Keratinocyte (primary cell): ENCODE measurements around the gene FANCI. TPM values are rescaled to one million over a fixed set of nuclear protein-coding genes. Genes with fewer than 3 reads are reported as not detected.

ENCODE experiments used
- DNase-seq: peaks from one replicate; pipeline ENCODE4 v3.0.0-alpha.2; 2011; ENCODE audit warnings: low read depth, missing footprints, low spot score
- FAIRE-seq: peaks from 2 replicates; lab custom pipeline; 2011; peaks lifted over from hg19 to GRCh38; lab: Jason Lieb, UNC
- H2AFZ ChIP-seq: 2 replicates; pipeline ENCODE4 v1.6.0; 2012; ENCODE audit warnings: low read length, control low read depth, inconsistent platforms; ENCODE audit not compliant: control insufficient read depth
- H3K27ac ChIP-seq: 2 replicates; pipeline ENCODE4 v1.5.1; 2011; ENCODE audit warnings: low read length; ENCODE audit not compliant: control insufficient read depth, insufficient read depth
- H3K27me3 ChIP-seq: 3 replicates; pipeline ENCODE4 v1.6.0; 2011; ENCODE audit warnings: low read length; ENCODE audit not compliant: control insufficient read depth, insufficient read depth; ENCODE audit errors: extremely low read depth
- H3K36me3 ChIP-seq, 2 experiments: 2 replicates in 1 of 2; 3 replicates in 1 of 2; pipeline ENCODE4 v1.5.1; 2011; ENCODE audit warnings: low read length in 2 of 2, mild to moderate bottlenecking in 1 of 2; ENCODE audit not compliant: control insufficient read depth in 2 of 2, insufficient read depth in 2 of 2; ENCODE audit errors: extremely low read depth in 1 of 2
- H3K4me1 ChIP-seq: 3 replicates; pipeline ENCODE4 v1.5.1; 2011; ENCODE audit warnings: low read length; ENCODE audit not compliant: control insufficient read depth, insufficient read depth; ENCODE audit errors: extremely low read depth
- H3K4me2 ChIP-seq: 3 replicates; pipeline ENCODE4 v1.6.0; 2011; ENCODE audit warnings: low read depth, low read length; ENCODE audit not compliant: control insufficient read depth, insufficient read depth; ENCODE audit errors: extremely low read depth
- H3K4me3 ChIP-seq, 3 experiments: fragments of 200-600 bp in 1 of 3; sonication (generic) in 1 of 3; 2 replicates in 2 of 3; 3 replicates in 1 of 3; pipeline ENCODE4 v1.5.1; 2011 to 2016; ENCODE audit warnings: low read length in 3 of 3, mild to moderate bottlenecking in 3 of 3, control low read depth in 2 of 3, inconsistent platforms in 1 of 3, low read depth in 1 of 3, mixed read lengths in 1 of 3, mixed run types in 1 of 3, moderate library complexity in 1 of 3; ENCODE audit not compliant: control insufficient read depth in 2 of 3, insufficient read depth in 2 of 3; ENCODE audit errors: extremely low read depth in 1 of 3
- H3K79me2 ChIP-seq: 2 replicates; pipeline ENCODE4 v1.6.0; 2012; ENCODE audit warnings: low read length; ENCODE audit not compliant: control insufficient read depth, insufficient read depth
- H3K9ac ChIP-seq: 3 replicates; pipeline ENCODE4 v1.6.0; 2011; ENCODE audit warnings: low read length; ENCODE audit not compliant: control insufficient read depth, insufficient read depth; ENCODE audit errors: extremely low read depth
- H3K9me1 ChIP-seq: 3 replicates; pipeline ENCODE4 v1.6.0; 2011; ENCODE audit warnings: low read length; ENCODE audit not compliant: control insufficient read depth, insufficient read depth; ENCODE audit errors: extremely low read depth
- H3K9me3 ChIP-seq: 2 replicates; pipeline ENCODE4 v1.5.1; 2012; ENCODE audit warnings: low read depth, low read length; ENCODE audit not compliant: control insufficient read depth
- H4K20me1 ChIP-seq: 3 replicates; pipeline ENCODE4 v1.6.0; 2011; ENCODE audit warnings: low read length; ENCODE audit not compliant: control insufficient read depth, insufficient read depth; ENCODE audit errors: extremely low read depth
- EZH2 ChIP-seq: IDR thresholded peaks from one replicate; pipeline ENCODE4 v1.6.1; 2012; ENCODE audit warnings: inconsistent platforms, mild to moderate bottlenecking, low read length, moderate library complexity
- dilution Hi-C: fragments of 300-500 bp; cut with MboI; formaldehyde crosslinking; loops from one replicate; pipeline ENCODE4 v1.7.0; 2020; ENCODE audit warnings: low sequenced_read_pairs; ENCODE audit not compliant: extremely low pct_ligation_motif_present
- polyA plus RNA-seq, 5 experiments: library from polyadenylated mRNA; depleted of rRNA in 3 of 5; stranded (reverse) in 3 of 5; stranded (forward) in 1 of 5; unstranded in 1 of 5; fragments of >200 nt; gene quantifications; 1 replicate in 1 of 5; 2 replicates in 3 of 5; 3 replicates in 1 of 5; pipeline versions ENCODE4 v1.2.1 to v1.2.3, GENCODE V29; 2011 to 2012; ENCODE audit warnings: missing spikeins in 2 of 5, low read depth in 1 of 5, low replicate concordance in 1 of 5
- TF ChIP-seq, protein P1 (sequence below), 3 experiments: IDR thresholded peaks in 1 of 3; conservative IDR thresholded peaks in 1 of 3; optimal IDR thresholded peaks in 1 of 3; 2 replicates in 2 of 3; 3 replicates in 1 of 3; pipeline versions ENCODE3 to v1.5.1; 2011; ENCODE audit warnings: low read length in 3 of 3, mild to moderate bottlenecking in 3 of 3, moderate library complexity in 2 of 3, control low read depth in 1 of 3, inconsistent platforms in 1 of 3; ENCODE audit not compliant: insufficient read depth in 2 of 3; ENCODE audit errors: extremely low read depth in 1 of 3

The FANCI gene
- polyA plus RNA-seq, 1 donor (not counting 4 experiments of a cell fraction or from before 2014, with no cell fraction given): 21.8 TPM

DNA sequence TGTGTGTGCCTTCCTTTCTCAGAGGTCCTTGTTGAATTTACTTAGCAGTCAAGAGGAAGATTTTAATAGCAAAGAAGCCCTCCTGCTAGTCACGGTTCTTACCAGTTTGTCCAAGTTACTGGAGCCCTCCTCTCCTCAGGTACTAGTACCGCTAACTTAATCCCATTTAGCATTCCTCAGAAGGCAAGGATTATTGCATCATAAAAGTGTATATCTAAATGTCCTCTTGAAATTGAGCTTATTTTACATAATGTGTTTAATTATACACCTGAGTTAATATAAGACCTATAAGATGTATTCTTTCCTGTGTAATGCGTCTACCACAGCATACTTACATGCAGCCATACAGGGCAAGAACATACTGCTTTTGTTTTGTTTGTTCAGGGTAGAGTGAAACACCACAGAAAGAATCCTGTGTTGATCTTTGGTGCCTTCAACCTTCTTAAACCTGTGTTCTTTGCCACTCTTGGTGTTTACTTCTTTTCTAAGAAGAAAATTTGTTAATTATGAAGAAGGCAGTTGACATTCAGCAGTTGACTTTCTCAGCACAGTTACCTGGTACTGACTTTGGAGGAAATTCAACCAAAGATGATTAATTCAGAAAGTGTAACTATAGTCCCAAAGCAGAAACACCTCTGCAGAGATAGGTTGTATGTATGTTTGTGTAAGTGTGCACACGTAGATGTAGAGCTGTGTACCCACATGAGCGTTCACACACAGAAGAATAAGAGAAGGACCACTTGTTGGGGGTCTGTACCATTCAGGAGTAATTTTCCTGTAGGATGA lies 57.7 kb downstream of the FANCI start:
- no peaks in the 10 kb centered on the region for H3K9me1 ChIP-seq
- DNase-seq: no peak
- no peak for TF ChIP-seq EZH2
- no peaks in the 10 kb centered on the region for H3K9me3 ChIP-seq
- H3K4me1 ChIP-seq: no peaks in the 10 kb centered on the region
- H3K4me3 ChIP-seq: no peak overlapping the region
- no peak overlapping the region for H3K9ac ChIP-seq
- dilution Hi-C loops: no loop called here
- peaks cover 0 to 28% of the 10 kb centered on the region in 2 experiments for H3K36me3 ChIP-seq
- H3K4me2 ChIP-seq: no peak overlapping the region
- H3K79me2 ChIP-seq: no peaks in the 10 kb centered on the region
- no peaks in the 10 kb centered on the region for H3K27me3 ChIP-seq
- no peaks in the 10 kb centered on the region for H4K20me1 ChIP-seq
- FAIRE-seq: no peak
- no peak overlapping the region for H2AFZ ChIP-seq
- no peak overlapping the region for H3K27ac ChIP-seq

DNA sequence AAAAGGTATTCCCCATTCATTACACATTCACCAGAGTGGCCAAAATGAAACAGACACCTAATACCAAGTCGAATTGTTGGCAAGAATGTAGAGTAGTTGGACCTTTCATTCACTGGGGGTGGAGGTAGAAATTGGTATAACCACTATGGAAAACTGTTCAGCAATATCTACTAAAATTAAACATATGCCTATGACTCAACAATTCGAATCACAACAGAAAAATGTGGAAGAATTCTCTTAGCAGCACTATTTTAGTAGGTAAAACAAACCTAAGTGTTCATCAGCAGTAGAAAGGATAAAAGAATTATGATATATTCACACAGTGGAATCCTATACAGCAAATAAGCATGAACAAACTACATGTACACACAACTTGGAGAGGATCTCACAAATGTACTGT lies 60.2 kb downstream of the FANCI start:
- H3K79me2 ChIP-seq: no peaks in the 10 kb centered on the region
- DNase-seq (no peak), FAIRE-seq (no peak)
- H4K20me1 ChIP-seq: no peaks in the 10 kb centered on the region
- no peaks in the 10 kb centered on the region for H3K9me3 ChIP-seq
- no peaks in the 10 kb centered on the region for H3K4me1 ChIP-seq
- H3K27me3 ChIP-seq: no peaks in the 10 kb centered on the region
- TF ChIP-seq EZH2: no peak
- TF ChIP-seq, protein P1, sequence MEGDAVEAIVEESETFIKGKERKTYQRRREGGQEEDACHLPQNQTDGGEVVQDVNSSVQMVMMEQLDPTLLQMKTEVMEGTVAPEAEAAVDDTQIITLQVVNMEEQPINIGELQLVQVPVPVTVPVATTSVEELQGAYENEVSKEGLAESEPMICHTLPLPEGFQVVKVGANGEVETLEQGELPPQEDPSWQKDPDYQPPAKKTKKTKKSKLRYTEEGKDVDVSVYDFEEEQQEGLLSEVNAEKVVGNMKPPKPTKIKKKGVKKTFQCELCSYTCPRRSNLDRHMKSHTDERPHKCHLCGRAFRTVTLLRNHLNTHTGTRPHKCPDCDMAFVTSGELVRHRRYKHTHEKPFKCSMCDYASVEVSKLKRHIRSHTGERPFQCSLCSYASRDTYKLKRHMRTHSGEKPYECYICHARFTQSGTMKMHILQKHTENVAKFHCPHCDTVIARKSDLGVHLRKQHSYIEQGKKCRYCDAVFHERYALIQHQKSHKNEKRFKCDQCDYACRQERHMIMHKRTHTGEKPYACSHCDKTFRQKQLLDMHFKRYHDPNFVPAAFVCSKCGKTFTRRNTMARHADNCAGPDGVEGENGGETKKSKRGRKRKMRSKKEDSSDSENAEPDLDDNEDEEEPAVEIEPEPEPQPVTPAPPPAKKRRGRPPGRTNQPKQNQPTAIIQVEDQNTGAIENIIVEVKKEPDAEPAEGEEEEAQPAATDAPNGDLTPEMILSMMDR (optimal IDR thresholded peaks at IDR 0.05 in 1 of 3, IDR thresholded peaks at IDR 0.05 in 1 of 3, conservative IDR thresholded peaks at IDR 0.05 in 1 of 3; ENCODE audit: extremely low read depth in 1 of 3, insufficient read depth in 2 of 3, low read length in 3 of 3): no peak
- dilution Hi-C loops: no loop called here
- no peak overlapping the region for H2AFZ ChIP-seq
- H3K36me3 ChIP-seq: peaks cover 1 to 30% of the 10 kb centered on the region in 2 experiments
- no peak overlapping the region for H3K4me3 ChIP-seq
- H3K9ac ChIP-seq: no peak overlapping the region
- no peaks in the 10 kb centered on the region for H3K9me1 ChIP-seq
- H3K27ac ChIP-seq: no peak overlapping the region
- no peak overlapping the region for H3K4me2 ChIP-seq
